ENCODE measurements around the gene KRTAP12-3. TPM values are rescaled to one million over a fixed set of nuclear protein-coding genes. Genes with fewer than 3 reads are reported as not detected.
"Not testable (repeated sequence)": the region's sequence is repeated elsewhere in the genome, so short reads cannot be mapped to it uniquely, and the experiment has no call there.

KRTAP12-3 gene
- total RNA-seq, 1 donor from 2014 or later: not detected

GRCh38 chr21:44695641-44696040, 37.9 kb downstream of the KRTAP12-3 start:
- Histone ChIP-seq H3K27me3 (ENCODE audit: insufficient read depth, low read length) (peaks cover 14% of the 10 kb centered on the region), H3K4me3 (ENCODE audit: insufficient read depth, low read depth, low read length) (no peak overlapping the region), H3K9me3 (ENCODE audit: insufficient read depth, low read depth, low read length) (peaks cover 2% of the 10 kb centered on the region), H3K4me2 (ENCODE audit: low read length) (no peak overlapping the region), H4K20me1 (ENCODE audit: insufficient read depth, low read length) (no peaks in the 10 kb centered on the region), H2AFZ (ENCODE audit: low read depth, low read length) (no peak overlapping the region), H3K79me2 (ENCODE audit: insufficient read depth, low read length) (no peaks in the 10 kb centered on the region), H3K4me1 (ENCODE audit: insufficient read depth, low read length) (no peaks in the 10 kb centered on the region), H3K9ac (ENCODE audit: low read length) (no peak overlapping the region), H3K36me3 (ENCODE audit: insufficient read depth, low read length) (no peaks in the 10 kb centered on the region), H3K27ac (ENCODE audit: low read depth, low read length) (no peak overlapping the region)
- DNase-seq (ENCODE audit: low read depth) (no peak), FAIRE-seq (no peak)
- Mint-ChIP-seq H3K27ac (ENCODE audit: unreplicated experiment) (no peak overlapping the region), H3K4me3 (ENCODE audit: unreplicated experiment) (no peak overlapping the region), H3K36me3 (ENCODE audit: low read depth, unreplicated experiment) (no peaks in the 10 kb centered on the region), H3K27me3 (ENCODE audit: low read depth, unreplicated experiment) (peaks cover 41% of the 10 kb centered on the region), H3K4me1 (ENCODE audit: low read depth, unreplicated experiment) (peaks cover 8% of the 10 kb centered on the region), H3K9me3 (ENCODE audit: unreplicated experiment) (peaks cover 22% of the 10 kb centered on the region)
- TF ChIP-seq EZH2 (IDR thresholded peaks at IDR 0.05; ENCODE audit: insufficient read depth, low read length): no peak
- no peak for TF ChIP-seq CTCF (IDR thresholded peaks at IDR 0.05; ENCODE audit: insufficient read depth, low read depth, low read length)

- Histone ChIP-seq H2AFZ (ENCODE audit: low read depth, low read length) (no peak overlapping the region), H3K4me2 (ENCODE audit: low read length) (no peak overlapping the region), H3K27ac (ENCODE audit: low read depth, low read length) (no peak overlapping the region), H3K27me3 (ENCODE audit: insufficient read depth, low read length) (peaks cover 21% of the 10 kb centered on the region), H4K20me1 (ENCODE audit: insufficient read depth, low read length) (no peaks in the 10 kb centered on the region), H3K4me3 (ENCODE audit: insufficient read depth, low read depth, low read length) (no peak overlapping the region), H3K79me2 (ENCODE audit: insufficient read depth, low read length) (no peaks in the 10 kb centered on the region), H3K9me3 (ENCODE audit: insufficient read depth, low read depth, low read length) (peaks cover 2% of the 10 kb centered on the region), H3K4me1 (ENCODE audit: insufficient read depth, low read length) (no peaks in the 10 kb centered on the region), H3K36me3 (ENCODE audit: insufficient read depth, low read length) (no peaks in the 10 kb centered on the region), H3K9ac (ENCODE audit: low read length) (no peak overlapping the region)
- H3K4me1 Mint-ChIP-seq (ENCODE audit: low read depth, unreplicated experiment): peaks cover 8% of the 10 kb centered on the region
- no peaks in the 10 kb centered on the region for H3K36me3 Mint-ChIP-seq (ENCODE audit: low read depth, unreplicated experiment)
- no peak overlapping the region for H3K4me3 Mint-ChIP-seq (ENCODE audit: unreplicated experiment)
- FAIRE-seq (no peak), DNase-seq (ENCODE audit: low read depth) (no peak)
- TF ChIP-seq EZH2 (IDR thresholded peaks at IDR 0.05; ENCODE audit: insufficient read depth, low read length) (no peak), CTCF (IDR thresholded peaks at IDR 0.05; ENCODE audit: insufficient read depth, low read depth, low read length) (no peak)
- H3K9me3 Mint-ChIP-seq (ENCODE audit: unreplicated experiment): peaks cover 25% of the 10 kb centered on the region
- peaks cover 42% of the 10 kb centered on the region for H3K27me3 Mint-ChIP-seq (ENCODE audit: low read depth, unreplicated experiment)
- no peak overlapping the region for H3K27ac Mint-ChIP-seq (ENCODE audit: unreplicated experiment)
Observed at GRCh38 chr21:44696572-44696971, 38.8 kb downstream of the KRTAP12-3 start.

GRCh38 chr21:44697172-44697810, 39.6 kb downstream of the KRTAP12-3 start, which contains the start of gene KRTAP10-12:
KRTAP10-12 (plus strand) TSS chr21:44697172; CDS start chr21:44697202, 30 bp downstream.
- peaks cover 25% of the 10 kb centered on the region for H3K27me3 ChIP-seq (ENCODE audit: insufficient read depth, low read length)
- H3K4me1 ChIP-seq (ENCODE audit: insufficient read depth, low read length); H3K4me3 Mint-ChIP-seq (ENCODE audit: unreplicated experiment); H3K36me3 ChIP-seq (ENCODE audit: insufficient read depth, low read length); H3K4me2 ChIP-seq (ENCODE audit: low read length); H3K27ac ChIP-seq (ENCODE audit: low read depth, low read length); H3K9ac ChIP-seq (ENCODE audit: low read length); H3K4me3 ChIP-seq (ENCODE audit: insufficient read depth, low read depth, low read length); H3K79me2 ChIP-seq (ENCODE audit: insufficient read depth, low read length); H4K20me1 ChIP-seq (ENCODE audit: insufficient read depth, low read length); H2AFZ ChIP-seq (ENCODE audit: low read depth, low read length); H3K27ac Mint-ChIP-seq (ENCODE audit: unreplicated experiment); H3K9me3 ChIP-seq (ENCODE audit: insufficient read depth, low read depth, low read length); DNase-seq (ENCODE audit: low read depth); H3K36me3 Mint-ChIP-seq (ENCODE audit: low read depth, unreplicated experiment); FAIRE-seq; H3K4me1 Mint-ChIP-seq (ENCODE audit: low read depth, unreplicated experiment): not testable (repeated sequence)
- peaks cover 44% of the 10 kb centered on the region for H3K27me3 Mint-ChIP-seq (ENCODE audit: low read depth, unreplicated experiment)
- peaks cover 25% of the 10 kb centered on the region for H3K9me3 Mint-ChIP-seq (ENCODE audit: unreplicated experiment)

All from astrocyte (in vitro differentiated cells and primary cell).